Liver (tissue), 3 donors: Measurements from ENCODE around the gene TMCO4.

Source experiments
- CTCF ChIP-seq: fragments of 150-350 bp; IDR thresholded peaks from 2 replicates; pipeline ENCODE4 v1.5.1; 2017; ENCODE audit warnings: improper control_type of control experiment, low read depth, low read length; ENCODE audit not compliant: missing input control
- EGR1 ChIP-seq, 2 donors: IDR thresholded peaks; 2 replicates each; pipeline ENCODE4 v1.6.1; 2016 to 2018; ENCODE audit warnings: antibody characterized with exemption in 2 of 2, low read depth in 2 of 2
- GABPA ChIP-seq, 2 donors: IDR thresholded peaks in 1 of 2; conservative IDR thresholded peaks in 1 of 2; 2 replicates each; pipeline ENCODE4 v1.6.1; 2016; ENCODE audit warnings: antibody characterized with exemption in 2 of 2, mild to moderate bottlenecking in 1 of 2, moderate library complexity in 1 of 2
- HNF4G ChIP-seq: IDR thresholded peaks from 2 replicates; pipeline ENCODE4 v1.6.1; 2016; ENCODE audit warnings: antibody characterized with exemption
- JUND ChIP-seq, 2 donors: IDR thresholded peaks; 2 replicates each; pipeline ENCODE4 v1.6.1; 2016; ENCODE audit warnings: antibody characterized with exemption in 2 of 2
- NR2F2 ChIP-seq: IDR thresholded peaks from 2 replicates; pipeline ENCODE4 v1.6.1; 2016; ENCODE audit warnings: antibody characterized with exemption
- SP1 ChIP-seq: IDR thresholded peaks from 2 replicates; pipeline ENCODE4 v1.6.1; 2018; ENCODE audit warnings: antibody characterized with exemption, mild to moderate bottlenecking
- TAF1 ChIP-seq: conservative IDR thresholded peaks from 2 replicates; pipeline ENCODE4 v1.6.1; 2016; ENCODE audit warnings: antibody characterized with exemption, mild to moderate bottlenecking
- YY1 ChIP-seq: IDR thresholded peaks from 2 replicates; pipeline ENCODE4 v1.6.1; 2016; ENCODE audit warnings: antibody characterized with exemption, mild to moderate bottlenecking
- ZBTB33 ChIP-seq: IDR thresholded peaks from 2 replicates; pipeline ENCODE4 v1.6.1; 2016; ENCODE audit warnings: antibody characterized with exemption
- TF ChIP-seq, protein P1 (sequence below): IDR thresholded peaks from 2 replicates; pipeline ENCODE4 v1.6.1; 2016; ENCODE audit warnings: antibody characterized with exemption
- TF ChIP-seq, protein P2 (sequence below): IDR thresholded peaks from 2 replicates; pipeline ENCODE4 v1.6.1; 2016; ENCODE audit warnings: antibody characterized with exemption
- TF ChIP-seq, protein P3 (sequence below): IDR thresholded peaks from 2 replicates; pipeline ENCODE4 v1.6.1; 2016; ENCODE audit warnings: antibody characterized with exemption, mild to moderate bottlenecking
- donor health status: healthy.
- donor health status: healthy.

DNA sequence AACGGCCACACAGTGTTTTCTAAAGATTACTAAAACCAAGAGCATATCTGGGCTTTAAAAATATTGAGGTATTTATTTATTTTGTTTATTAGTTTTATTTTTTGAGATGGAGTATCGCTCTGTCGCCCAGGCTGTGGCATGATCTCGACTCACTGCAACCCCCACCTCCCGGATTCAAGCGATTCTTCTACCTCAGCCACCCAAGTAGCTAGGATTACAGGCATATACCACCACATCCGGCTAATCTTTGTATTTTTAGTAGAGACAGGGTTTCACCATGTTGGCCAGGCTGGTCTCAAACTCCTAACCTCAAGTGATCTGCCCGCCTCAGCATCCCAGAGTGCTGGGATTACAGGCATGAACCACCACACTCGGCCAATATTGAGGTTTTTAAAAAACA is 23.9 kb downstream of the TMCO4 start:
- TF ChIP-seq TAF1 (no peak), CTCF (no peak), SP1 (no peak), EGR1 (IDR thresholded peaks at IDR 0.05; ENCODE audit: low read depth in 2 of 2) (no peak), JUND (IDR thresholded peaks at IDR 0.05) (no peak), GABPA (IDR thresholded peaks at IDR 0.05 in 1 of 2, conservative IDR thresholded peaks at IDR 0.05 in 1 of 2) (no peak), YY1 (no peak), NR2F2 (no peak), HNF4G (no peak), ZBTB33 (no peak)
- TF ChIP-seq, protein P1, sequence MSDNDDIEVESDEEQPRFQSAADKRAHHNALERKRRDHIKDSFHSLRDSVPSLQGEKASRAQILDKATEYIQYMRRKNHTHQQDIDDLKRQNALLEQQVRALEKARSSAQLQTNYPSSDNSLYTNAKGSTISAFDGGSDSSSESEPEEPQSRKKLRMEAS, result no peak
- TF ChIP-seq, protein P2, sequence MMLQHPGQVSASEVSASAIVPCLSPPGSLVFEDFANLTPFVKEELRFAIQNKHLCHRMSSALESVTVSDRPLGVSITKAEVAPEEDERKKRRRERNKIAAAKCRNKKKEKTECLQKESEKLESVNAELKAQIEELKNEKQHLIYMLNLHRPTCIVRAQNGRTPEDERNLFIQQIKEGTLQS, result no peak
- TF ChIP-seq, protein P3, sequence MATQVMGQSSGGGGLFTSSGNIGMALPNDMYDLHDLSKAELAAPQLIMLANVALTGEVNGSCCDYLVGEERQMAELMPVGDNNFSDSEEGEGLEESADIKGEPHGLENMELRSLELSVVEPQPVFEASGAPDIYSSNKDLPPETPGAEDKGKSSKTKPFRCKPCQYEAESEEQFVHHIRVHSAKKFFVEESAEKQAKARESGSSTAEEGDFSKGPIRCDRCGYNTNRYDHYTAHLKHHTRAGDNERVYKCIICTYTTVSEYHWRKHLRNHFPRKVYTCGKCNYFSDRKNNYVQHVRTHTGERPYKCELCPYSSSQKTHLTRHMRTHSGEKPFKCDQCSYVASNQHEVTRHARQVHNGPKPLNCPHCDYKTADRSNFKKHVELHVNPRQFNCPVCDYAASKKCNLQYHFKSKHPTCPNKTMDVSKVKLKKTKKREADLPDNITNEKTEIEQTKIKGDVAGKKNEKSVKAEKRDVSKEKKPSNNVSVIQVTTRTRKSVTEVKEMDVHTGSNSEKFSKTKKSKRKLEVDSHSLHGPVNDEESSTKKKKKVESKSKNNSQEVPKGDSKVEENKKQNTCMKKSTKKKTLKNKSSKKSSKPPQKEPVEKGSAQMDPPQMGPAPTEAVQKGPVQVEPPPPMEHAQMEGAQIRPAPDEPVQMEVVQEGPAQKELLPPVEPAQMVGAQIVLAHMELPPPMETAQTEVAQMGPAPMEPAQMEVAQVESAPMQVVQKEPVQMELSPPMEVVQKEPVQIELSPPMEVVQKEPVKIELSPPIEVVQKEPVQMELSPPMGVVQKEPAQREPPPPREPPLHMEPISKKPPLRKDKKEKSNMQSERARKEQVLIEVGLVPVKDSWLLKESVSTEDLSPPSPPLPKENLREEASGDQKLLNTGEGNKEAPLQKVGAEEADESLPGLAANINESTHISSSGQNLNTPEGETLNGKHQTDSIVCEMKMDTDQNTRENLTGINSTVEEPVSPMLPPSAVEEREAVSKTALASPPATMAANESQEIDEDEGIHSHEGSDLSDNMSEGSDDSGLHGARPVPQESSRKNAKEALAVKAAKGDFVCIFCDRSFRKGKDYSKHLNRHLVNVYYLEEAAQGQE, result no peak
